HepG2 (cell line): ENCODE results near the gene RPL35. TPM values are rescaled to one million over a fixed set of nuclear protein-coding genes. Genes with fewer than 3 reads are reported as not detected.

Experiments used
- EED ChIP-seq: sonication (generic); formaldehyde crosslinking; IDR thresholded peaks from 2 replicates; pipeline ENCODE4 v1.5.0; 2020; ENCODE audit warnings: mild to moderate bottlenecking, missing genetic modification reagents
- MIER3 ChIP-seq: IDR thresholded peaks from 2 replicates; pipeline ENCODE4 v1.6.1; 2016; ENCODE audit warnings: missing compliant biosample characterization, borderline replicate concordance
- POGZ ChIP-seq: sonication (generic); formaldehyde crosslinking; IDR thresholded peaks from 2 replicates; pipeline ENCODE4 v1.4.0; 2020; ENCODE audit warnings: mild to moderate bottlenecking, missing genetic modification reagents
- SMAD9 ChIP-seq: sonication (generic); formaldehyde crosslinking; IDR thresholded peaks from 2 replicates; pipeline ENCODE4 v1.5.1; 2020; ENCODE audit warnings: mild to moderate bottlenecking, missing genetic modification reagents
- SMARCE1 ChIP-seq: fragments of 450-650 bp; IDR thresholded peaks from 2 replicates; pipeline ENCODE4 v1.6.1; 2017; ENCODE audit warnings: borderline replicate concordance
- SOX13 ChIP-seq, 3 experiments: fragments of 450-650 bp in 1 of 3; sonication (generic) in 1 of 3; formaldehyde crosslinking in 1 of 3; IDR thresholded peaks in 2 of 3; conservative IDR thresholded peaks in 1 of 3; 2 replicates each; pipeline versions ENCODE4 v1.5.0 to v1.6.1; 2016 to 2020; ENCODE audit warnings: antibody characterized with exemption in 1 of 3, mild to moderate bottlenecking in 1 of 3, missing compliant biosample characterization in 1 of 3, missing genetic modification reagents in 1 of 3, moderate library complexity in 1 of 3
- SP2 ChIP-seq: sonication (generic); formaldehyde crosslinking; IDR thresholded peaks from 2 replicates; pipeline ENCODE4 v1.5.1; 2020; ENCODE audit warnings: mild to moderate bottlenecking, missing genetic modification reagents
- TBL1XR1 ChIP-seq: fragments of 150-350 bp; IDR thresholded peaks from 2 replicates; pipeline ENCODE4 v1.6.1; 2014; ENCODE audit warnings: borderline replicate concordance, low read length; ENCODE audit not compliant: partially characterized antibody
- ZNF317 ChIP-seq: sonication (generic); formaldehyde crosslinking; IDR thresholded peaks from 2 replicates; pipeline ENCODE4 v1.5.0; 2020; ENCODE audit warnings: mild to moderate bottlenecking, missing genetic modification reagents
- ZNF33A ChIP-seq: sonication (generic); formaldehyde crosslinking; IDR thresholded peaks from 2 replicates; pipeline ENCODE4 v1.5.1; 2020; ENCODE audit warnings: missing genetic modification reagents, mild to moderate bottlenecking, moderate library complexity, borderline replicate concordance
- ZNF572 ChIP-seq: sonication (generic); formaldehyde crosslinking; IDR thresholded peaks from 2 replicates; pipeline ENCODE4 v1.5.1; 2020; ENCODE audit warnings: mild to moderate bottlenecking, missing genetic modification reagents
- polyA plus RNA-seq, 8 experiments: library from polyadenylated mRNA; depleted of rRNA in 3 of 8; stranded (reverse) in 7 of 8; unstranded in 1 of 8; fragments of >200 nt; fragmentation: Illumina TruSeq in 4 of 8; extraction: Trizol in 4 of 8; gene quantifications; 2 replicates each; pipeline versions ENCODE4 v1.2.1 to v1.2.3, GENCODE V29; 2011 to 2016; ENCODE audit warnings: low read depth in 4 of 8, missing spikeins in 1 of 8, mixed read lengths in 1 of 8; ENCODE audit not compliant: insufficient read depth in 1 of 8
- total RNA-seq, 5 experiments: library from RNA; depleted of rRNA; stranded (reverse); fragments of >200 nt; fragmentation: Illumina TruSeq; extraction: Trizol; gene quantifications; 2 replicates each; pipeline ENCODE4 v1.2.3, GENCODE V29; 2016; ENCODE audit warnings: low read depth in 1 of 5
- TF ChIP-seq, protein P1 (sequence below): sonication (generic); formaldehyde crosslinking; IDR thresholded peaks from 2 replicates; pipeline ENCODE4 v1.5.0; 2020; ENCODE audit warnings: missing genetic modification reagents
- TF ChIP-seq, protein P2 (sequence below): sonication (generic); formaldehyde crosslinking; IDR thresholded peaks from 2 replicates; pipeline ENCODE4 v1.4.0; 2020; ENCODE audit warnings: missing genetic modification reagents, borderline replicate concordance
- TF ChIP-seq, protein P3 (sequence below), 2 experiments: sonication (generic) in 1 of 2; formaldehyde crosslinking in 1 of 2; IDR thresholded peaks; 2 replicates each; pipeline versions ENCODE4 v1.4.0 to v1.6.1; 2016 to 2020; ENCODE audit warnings: borderline replicate concordance in 1 of 2, low read depth in 1 of 2, mild to moderate bottlenecking in 1 of 2, missing genetic modification reagents in 1 of 2
- TF ChIP-seq, protein P4 (sequence below): sonication (generic); formaldehyde crosslinking; IDR thresholded peaks from 2 replicates; pipeline ENCODE4 v1.5.0; 2020; ENCODE audit warnings: mild to moderate bottlenecking, missing genetic modification reagents

RPL35 gene
- total and polyA plus RNA-seq, 2 of the 13 experiments (the other 11 are each of a cell fraction or from before 2014, with no cell fraction given) = 2,153 to 2,935 TPM

DNA sequence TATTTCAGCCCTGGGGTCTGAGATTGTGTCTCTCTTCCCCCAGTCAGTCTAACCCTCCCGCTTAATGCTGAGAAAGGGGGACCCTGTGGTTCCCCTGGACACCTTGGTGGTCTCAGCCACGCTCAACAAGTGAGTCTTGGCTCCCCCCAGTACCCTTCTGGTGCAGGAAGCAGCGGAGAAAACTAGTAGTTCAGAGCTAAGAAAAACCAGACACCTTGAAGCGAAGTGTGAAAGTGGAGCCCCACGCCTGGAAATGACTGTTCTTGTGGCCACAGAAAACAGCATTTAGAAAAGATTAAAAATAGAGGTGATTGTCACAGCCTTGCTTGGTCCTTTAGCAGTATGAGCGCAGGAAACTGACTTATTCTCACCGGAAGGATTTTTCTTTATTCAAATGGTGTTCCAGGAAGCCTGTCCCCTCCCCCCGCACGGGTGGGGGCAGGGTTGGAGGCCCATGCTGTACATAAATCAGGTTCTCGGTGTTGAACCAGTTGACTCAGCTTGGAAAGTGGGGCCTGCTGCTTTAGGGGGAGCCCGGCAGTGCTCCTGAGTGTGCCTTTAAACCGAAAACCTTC, 8.3 kb upstream of the RPL35 start (continued):
- TF ChIP-seq, protein P1, sequence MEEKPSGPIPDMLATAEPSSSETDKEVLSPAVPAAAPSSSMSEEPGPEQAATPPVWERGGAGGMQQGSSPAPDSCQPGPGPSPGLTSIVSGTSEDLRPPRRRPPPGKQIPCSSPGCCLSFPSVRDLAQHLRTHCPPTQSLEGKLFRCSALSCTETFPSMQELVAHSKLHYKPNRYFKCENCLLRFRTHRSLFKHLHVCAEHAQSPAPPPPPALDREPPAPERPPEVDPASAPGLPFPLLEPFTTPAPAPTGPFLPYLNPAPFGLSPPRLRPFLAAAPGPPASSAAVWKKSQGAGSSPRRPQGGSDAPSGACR (CRISPR knock-in tag) = no peak
- TF ChIP-seq, protein P2, sequence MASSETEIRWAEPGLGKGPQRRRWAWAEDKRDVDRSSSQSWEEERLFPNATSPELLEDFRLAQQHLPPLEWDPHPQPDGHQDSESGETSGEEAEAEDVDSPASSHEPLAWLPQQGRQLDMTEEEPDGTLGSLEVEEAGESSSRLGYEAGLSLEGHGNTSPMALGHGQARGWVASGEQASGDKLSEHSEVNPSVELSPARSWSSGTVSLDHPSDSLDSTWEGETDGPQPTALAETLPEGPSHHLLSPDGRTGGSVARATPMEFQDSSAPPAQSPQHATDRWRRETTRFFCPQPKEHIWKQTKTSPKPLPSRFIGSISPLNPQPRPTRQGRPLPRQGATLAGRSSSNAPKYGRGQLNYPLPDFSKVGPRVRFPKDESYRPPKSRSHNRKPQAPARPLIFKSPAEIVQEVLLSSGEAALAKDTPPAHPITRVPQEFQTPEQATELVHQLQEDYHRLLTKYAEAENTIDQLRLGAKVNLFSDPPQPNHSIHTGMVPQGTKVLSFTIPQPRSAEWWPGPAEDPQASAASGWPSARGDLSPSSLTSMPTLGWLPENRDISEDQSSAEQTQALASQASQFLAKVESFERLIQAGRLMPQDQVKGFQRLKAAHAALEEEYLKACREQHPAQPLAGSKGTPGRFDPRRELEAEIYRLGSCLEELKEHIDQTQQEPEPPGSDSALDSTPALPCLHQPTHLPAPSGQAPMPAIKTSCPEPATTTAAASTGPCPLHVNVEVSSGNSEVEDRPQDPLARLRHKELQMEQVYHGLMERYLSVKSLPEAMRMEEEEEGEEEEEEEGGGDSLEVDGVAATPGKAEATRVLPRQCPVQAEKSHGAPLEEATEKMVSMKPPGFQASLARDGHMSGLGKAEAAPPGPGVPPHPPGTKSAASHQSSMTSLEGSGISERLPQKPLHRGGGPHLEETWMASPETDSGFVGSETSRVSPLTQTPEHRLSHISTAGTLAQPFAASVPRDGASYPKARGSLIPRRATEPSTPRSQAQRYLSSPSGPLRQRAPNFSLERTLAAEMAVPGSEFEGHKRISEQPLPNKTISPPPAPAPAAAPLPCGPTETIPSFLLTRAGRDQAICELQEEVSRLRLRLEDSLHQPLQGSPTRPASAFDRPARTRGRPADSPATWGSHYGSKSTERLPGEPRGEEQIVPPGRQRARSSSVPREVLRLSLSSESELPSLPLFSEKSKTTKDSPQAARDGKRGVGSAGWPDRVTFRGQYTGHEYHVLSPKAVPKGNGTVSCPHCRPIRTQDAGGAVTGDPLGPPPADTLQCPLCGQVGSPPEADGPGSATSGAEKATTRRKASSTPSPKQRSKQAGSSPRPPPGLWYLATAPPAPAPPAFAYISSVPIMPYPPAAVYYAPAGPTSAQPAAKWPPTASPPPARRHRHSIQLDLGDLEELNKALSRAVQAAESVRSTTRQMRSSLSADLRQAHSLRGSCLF (CRISPR knock-in tag) = no peak
- TF ChIP-seq SMARCE1 (no peak), SP2 (no peak), TBL1XR1 (no peak), ZNF572 (CRISPR knock-in tag) (no peak), POGZ (no peak), EED (CRISPR knock-in tag) (no peak), ZNF317 (no peak), SOX13 (IDR thresholded peaks at IDR 0.05) (no peak), SOX13 (CRISPR knock-in tag; conservative IDR thresholded peaks at IDR 0.05 in 1 of 2, IDR thresholded peaks at IDR 0.05 in 1 of 2) (no peak), ZNF33A (CRISPR knock-in tag) (no peak), MIER3 (no peak), SMAD9 (CRISPR knock-in tag) (no peak)
- TF ChIP-seq, protein P3, sequence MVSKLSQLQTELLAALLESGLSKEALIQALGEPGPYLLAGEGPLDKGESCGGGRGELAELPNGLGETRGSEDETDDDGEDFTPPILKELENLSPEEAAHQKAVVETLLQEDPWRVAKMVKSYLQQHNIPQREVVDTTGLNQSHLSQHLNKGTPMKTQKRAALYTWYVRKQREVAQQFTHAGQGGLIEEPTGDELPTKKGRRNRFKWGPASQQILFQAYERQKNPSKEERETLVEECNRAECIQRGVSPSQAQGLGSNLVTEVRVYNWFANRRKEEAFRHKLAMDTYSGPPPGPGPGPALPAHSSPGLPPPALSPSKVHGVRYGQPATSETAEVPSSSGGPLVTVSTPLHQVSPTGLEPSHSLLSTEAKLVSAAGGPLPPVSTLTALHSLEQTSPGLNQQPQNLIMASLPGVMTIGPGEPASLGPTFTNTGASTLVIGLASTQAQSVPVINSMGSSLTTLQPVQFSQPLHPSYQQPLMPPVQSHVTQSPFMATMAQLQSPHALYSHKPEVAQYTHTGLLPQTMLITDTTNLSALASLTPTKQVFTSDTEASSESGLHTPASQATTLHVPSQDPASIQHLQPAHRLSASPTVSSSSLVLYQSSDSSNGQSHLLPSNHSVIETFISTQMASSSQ (IDR thresholded peaks at IDR 0.05; ENCODE audit: low read depth) = no peak
- TF ChIP-seq, protein P3 (CRISPR knock-in tag; IDR thresholded peaks at IDR 0.05; ENCODE audit: borderline replicate concordance) = no peak
- TF ChIP-seq, protein P4, sequence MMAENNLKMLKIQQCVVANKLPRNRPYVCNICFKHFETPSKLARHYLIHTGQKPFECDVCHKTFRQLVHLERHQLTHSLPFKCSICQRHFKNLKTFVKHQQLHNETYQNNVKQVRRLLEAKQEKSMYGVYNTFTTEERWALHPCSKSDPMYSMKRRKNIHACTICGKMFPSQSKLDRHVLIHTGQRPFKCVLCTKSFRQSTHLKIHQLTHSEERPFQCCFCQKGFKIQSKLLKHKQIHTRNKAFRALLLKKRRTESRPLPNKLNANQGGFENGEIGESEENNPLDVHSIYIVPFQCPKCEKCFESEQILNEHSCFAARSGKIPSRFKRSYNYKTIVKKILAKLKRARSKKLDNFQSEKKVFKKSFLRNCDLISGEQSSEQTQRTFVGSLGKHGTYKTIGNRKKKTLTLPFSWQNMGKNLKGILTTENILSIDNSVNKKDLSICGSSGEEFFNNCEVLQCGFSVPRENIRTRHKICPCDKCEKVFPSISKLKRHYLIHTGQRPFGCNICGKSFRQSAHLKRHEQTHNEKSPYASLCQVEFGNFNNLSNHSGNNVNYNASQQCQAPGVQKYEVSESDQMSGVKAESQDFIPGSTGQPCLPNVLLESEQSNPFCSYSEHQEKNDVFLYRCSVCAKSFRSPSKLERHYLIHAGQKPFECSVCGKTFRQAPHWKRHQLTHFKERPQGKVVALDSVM (CRISPR knock-in tag) = no peak
